HG03469 (cell line): ENCODE results near the gene CTNNAL1.
A peak's percentile ranks its signal among the peaks of the same experiment; 100 is the strongest.
"Not testable (repeated sequence)": the region's sequence is repeated elsewhere in the genome, so short reads cannot be mapped to it uniquely, and the experiment has no call there.

Experiments used
- ATAC-seq: cut with Tn5 transposase; IDR thresholded peaks from one replicate; pipeline ENCODE4 v1.9.1; 2021; ENCODE audit warnings: mild to moderate bottlenecking, moderate library complexity, moderate number of reproducible peaks; ENCODE audit not compliant: unreplicated experiment

Gene CTNNAL1

GRCh38 chr9:109012876-109013678 lies at the start of gene CTNNAL1:
Gene CTNNAL1 (minus strand): TSS chr9:109013499. CDS start chr9:109013442, 57 bp downstream.
- ATAC-seq, result peak; percentile 37

- no peak for ATAC-seq
Measured at GRCh38 chr9:109062543-109062942, 49.2 kb upstream of the CTNNAL1 start.

- ATAC-seq, result no peak
Measured at GRCh38 chr9:109060191-109060590, 46.9 kb upstream of the CTNNAL1 start.

- not testable (repeated sequence) for ATAC-seq
Measured at GRCh38 chr9:109053121-109053520, 39.8 kb upstream of the CTNNAL1 start.

GRCh38 chr9:109052416-109052815 lies 39.1 kb upstream of the CTNNAL1 start:
- no peak for ATAC-seq

GRCh38 chr9:109051733-109052132 lies 38.4 kb upstream of the CTNNAL1 start:
- no peak for ATAC-seq

GRCh38 chr9:109050444-109050843 lies 37.1 kb upstream of the CTNNAL1 start:
- ATAC-seq, result no peak

- ATAC-seq, result no peak
Measured at GRCh38 chr9:109048822-109049221, 35.5 kb upstream of the CTNNAL1 start.

- no peak for ATAC-seq
Measured at GRCh38 chr9:109047259-109047658, 34.0 kb upstream of the CTNNAL1 start.

GRCh38 chr9:109046346-109046745 lies 33.0 kb upstream of the CTNNAL1 start:
- no peak for ATAC-seq

GRCh38 chr9:109043578-109043977 lies 30.3 kb upstream of the CTNNAL1 start:
- ATAC-seq, result no peak

GRCh38 chr9:109040571-109040970 lies 27.3 kb upstream of the CTNNAL1 start:
- ATAC-seq, result no peak

GRCh38 chr9:109039539-109039938 lies 26.2 kb upstream of the CTNNAL1 start:
- no peak for ATAC-seq

GRCh38 chr9:109037946-109038715 lies 24.8 kb upstream of the CTNNAL1 start:
- no peak for ATAC-seq

GRCh38 chr9:109036744-109037680 lies 23.7 kb upstream of the CTNNAL1 start:
- no peak for ATAC-seq

GRCh38 chr9:109035684-109036423 lies 22.6 kb upstream of the CTNNAL1 start:
- ATAC-seq, result no peak

- no peak for ATAC-seq
Measured at GRCh38 chr9:109033941-109034700, 20.8 kb upstream of the CTNNAL1 start.

- no peak for ATAC-seq
Measured at GRCh38 chr9:109031241-109031640, 17.9 kb upstream of the CTNNAL1 start.

GRCh38 chr9:109030426-109030825 lies 17.1 kb upstream of the CTNNAL1 start:
- no peak for ATAC-seq
